Endothelial cell of hepatic sinusoid (primary cell): ENCODE data around the gene ZRSR2.
"Not testable (repeated sequence)": the region's sequence is repeated elsewhere in the genome, so short reads cannot be mapped to it uniquely, and the experiment has no call there.

Experiments
- in situ Hi-C: cut with HindIII; loops from 2 replicates; pipeline ENCODE4 v1.10.0; 2017; ENCODE audit warnings: low sequenced_read_pairs

The ZRSR2 gene

DNA sequence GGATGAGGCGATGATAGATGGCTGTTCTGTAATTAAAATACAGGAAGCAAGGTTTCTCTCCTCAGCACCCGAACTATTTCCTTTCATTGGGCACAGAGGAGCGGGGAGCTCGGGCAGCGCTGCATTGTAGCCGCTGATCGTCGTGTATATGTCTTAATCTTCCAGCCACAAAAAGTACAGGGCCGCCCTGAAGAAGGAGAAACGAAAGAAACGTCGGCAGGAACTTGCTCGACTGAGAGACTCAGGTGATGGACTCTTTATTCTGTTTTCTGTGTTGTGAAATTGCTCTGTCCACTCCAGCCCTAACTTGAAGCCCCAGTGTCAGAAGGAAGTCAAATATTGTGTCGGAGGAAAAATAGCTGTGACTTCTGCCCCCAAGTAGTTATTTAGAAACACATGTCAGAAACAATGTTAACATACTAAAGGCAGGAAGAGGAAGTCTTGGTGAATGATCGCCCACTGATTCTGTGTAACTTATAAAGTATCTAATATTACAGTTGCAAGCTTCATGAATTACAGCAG lies 546 bp downstream of the ZRSR2 start:
- in situ Hi-C loops = no loop called here

DNA sequence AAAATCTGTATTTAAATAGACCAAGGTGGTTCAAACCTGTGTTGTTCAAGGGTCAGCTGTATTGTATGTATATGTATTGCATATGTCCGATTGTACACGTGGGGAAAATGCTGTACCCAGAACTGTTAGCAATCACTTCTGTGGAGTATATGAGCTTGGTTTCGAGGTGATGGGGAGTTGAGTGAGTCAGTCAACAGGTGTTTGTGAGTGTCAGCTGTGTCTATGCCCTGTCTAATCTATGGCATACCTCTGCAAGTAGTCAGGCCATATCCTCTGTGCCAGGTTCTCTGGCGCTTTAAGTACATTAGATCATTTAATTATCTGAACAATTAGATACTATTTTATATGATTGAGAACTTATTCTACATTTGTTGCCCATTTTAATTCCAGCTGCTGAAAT lies 7.4 kb downstream of the ZRSR2 start:
- in situ Hi-C loops = no loop called here

DNA sequence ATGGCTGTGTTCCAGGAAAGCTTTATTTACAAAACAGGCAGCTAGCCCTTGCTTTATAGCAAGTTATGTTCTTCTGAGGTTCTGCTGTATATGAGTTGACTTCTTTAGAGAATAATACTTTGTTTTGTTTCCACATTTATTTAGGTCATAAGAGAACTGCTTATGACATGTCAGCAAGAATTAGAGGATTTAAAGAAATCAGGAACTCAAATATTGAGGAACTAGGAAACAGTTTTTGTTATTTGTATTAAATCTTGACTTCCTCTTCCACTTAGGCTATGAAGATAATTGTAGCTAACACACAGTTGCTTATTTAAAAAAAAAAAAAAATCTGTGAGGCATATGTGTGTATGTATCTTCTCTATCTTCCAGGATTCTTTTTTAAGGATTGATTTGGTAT lies 14.3 kb downstream of the ZRSR2 start:
- in situ Hi-C loops = no loop called here

DNA sequence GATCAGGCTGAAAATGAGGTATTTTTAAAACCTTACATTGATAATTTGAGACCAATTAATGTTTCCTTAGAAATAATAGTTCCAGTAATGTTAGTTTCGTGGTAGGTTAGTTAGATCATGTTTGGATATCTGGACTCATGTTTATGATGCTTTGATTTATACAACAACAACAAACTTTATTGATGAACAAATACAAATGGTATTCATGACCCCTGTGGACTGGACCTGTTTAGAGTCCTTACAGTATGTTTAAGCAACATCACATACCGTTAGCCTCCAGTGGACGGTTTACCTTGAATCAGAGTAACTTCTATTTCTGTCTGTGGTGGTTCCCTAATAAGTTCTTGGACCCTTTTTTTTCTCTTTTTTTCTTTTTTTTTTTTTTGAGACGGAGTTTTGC lies 18.0 kb downstream of the ZRSR2 start:
- in situ Hi-C loops = no loop called here

GRCh38 chrX:15812192-15812938 lies 22.1 kb downstream of the ZRSR2 start:
- in situ Hi-C loops = no loop called here

- in situ Hi-C loops = no loop called here
Measured at GRCh38 chrX:15813416-15813815, 23.1 kb downstream of the ZRSR2 start.

DNA sequence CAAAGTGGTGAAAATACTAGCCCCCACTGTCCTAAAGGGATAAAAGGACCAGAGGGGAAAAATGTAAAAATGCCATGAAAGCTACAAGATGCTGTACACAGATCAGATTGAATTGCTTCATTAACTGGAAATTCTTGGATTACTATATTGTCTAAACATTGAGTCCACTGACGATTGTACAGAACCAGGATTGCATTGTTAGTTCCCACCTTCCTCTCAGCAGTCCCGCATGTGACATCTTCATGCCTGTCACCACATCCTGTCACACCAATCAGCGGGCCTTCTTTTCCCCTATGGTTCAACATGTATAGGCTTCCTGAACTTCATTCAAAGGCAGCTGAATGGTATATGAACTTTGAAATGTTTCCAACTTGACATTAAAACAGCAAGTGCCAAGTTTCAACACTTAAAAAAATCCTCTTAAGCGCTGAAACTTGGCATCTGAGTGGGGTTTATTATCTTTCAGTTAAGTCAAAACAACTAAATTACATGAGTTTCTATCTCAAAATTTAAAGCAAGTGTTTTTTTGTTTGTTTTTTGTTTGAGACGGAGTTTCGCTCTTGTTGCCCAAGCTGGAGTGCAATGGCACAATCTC lies 24.6 kb downstream of the ZRSR2 start:
- in situ Hi-C loops = loop anchor here (5.0 kb wide), 1 partner anchor 68 kb away; no protein-coding TSS in a partner anchor

- in situ Hi-C loops = loop anchor here (5.0 kb wide), 1 partner anchor 69 kb away; no protein-coding TSS in a partner anchor
Measured at GRCh38 chrX:15815779-15816437, 25.6 kb downstream of the ZRSR2 start.

DNA sequence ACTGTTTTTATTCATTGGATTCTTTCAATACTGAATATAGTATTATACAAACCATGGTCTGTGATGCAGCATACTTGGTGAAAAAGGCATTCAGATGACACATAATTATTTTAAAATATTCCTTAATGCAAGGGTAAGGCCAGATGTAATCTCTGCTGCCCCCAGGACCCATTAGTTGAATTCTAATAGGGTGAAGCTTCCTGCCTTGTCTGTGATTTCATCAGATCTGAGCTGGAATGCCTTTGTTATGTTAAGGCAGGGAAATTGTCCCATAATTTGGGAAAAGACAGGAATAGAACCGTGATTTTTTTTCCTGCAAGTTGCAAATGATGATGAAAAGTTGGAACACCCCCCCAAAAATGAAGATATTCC lies 26.1 kb downstream of the ZRSR2 start:
- in situ Hi-C loops = loop anchor here (5.0 kb wide), 1 partner anchor 69 kb away; no protein-coding TSS in a partner anchor

- in situ Hi-C loops = loop anchor here (5.0 kb wide), 1 partner anchor 70 kb away; no protein-coding TSS in a partner anchor
Measured at GRCh38 chrX:15816886-15817285, 26.6 kb downstream of the ZRSR2 start.

- in situ Hi-C loops = no loop called here
Measured at GRCh38 chrX:15820106-15821073, 30.1 kb downstream of the ZRSR2 start.

- in situ Hi-C loops = no loop called here
Measured at GRCh38 chrX:15822922-15823321, 32.6 kb downstream of the ZRSR2 start.

DNA sequence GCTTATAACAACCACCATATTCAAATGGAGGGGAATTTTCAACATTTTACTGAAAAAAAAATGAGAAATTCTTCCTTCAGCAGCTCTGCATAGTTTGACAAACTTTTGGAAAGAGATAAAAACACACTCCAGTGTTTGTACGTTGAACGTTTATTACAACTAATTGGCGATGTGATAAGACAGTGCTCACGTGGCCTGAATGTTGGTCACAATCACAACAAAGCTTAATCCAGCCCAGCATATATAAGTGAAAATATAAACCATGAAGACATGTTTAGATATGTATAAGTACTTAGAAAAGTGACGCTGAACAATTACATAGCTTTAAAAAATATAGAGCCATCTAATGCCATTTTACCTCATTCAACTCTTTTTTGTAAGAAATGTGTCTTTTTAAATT lies 35.7 kb downstream of the ZRSR2 start:
- in situ Hi-C loops = no loop called here

GRCh38 chrX:15829217-15829616 lies 38.9 kb downstream of the ZRSR2 start:
- in situ Hi-C loops = no loop called here

DNA sequence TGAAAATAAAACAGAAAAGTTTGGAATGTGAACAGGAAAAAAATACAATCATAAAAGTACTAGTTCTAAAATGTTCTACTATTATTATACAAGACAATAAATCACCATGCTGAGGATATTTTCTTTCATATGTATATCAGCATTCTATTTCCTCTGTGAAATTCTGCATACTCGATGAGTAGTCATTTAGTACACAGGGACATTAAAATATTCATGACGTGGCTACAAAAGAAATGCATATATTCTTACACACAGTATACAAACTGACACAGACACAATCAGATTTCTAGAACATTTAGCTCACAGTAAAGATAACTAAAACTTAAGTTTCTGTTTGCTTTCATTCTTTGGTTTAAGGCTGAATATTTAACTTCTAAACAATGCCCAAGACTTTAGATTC lies 41.1 kb downstream of the ZRSR2 start:
- in situ Hi-C loops = not testable (repeated sequence)

DNA sequence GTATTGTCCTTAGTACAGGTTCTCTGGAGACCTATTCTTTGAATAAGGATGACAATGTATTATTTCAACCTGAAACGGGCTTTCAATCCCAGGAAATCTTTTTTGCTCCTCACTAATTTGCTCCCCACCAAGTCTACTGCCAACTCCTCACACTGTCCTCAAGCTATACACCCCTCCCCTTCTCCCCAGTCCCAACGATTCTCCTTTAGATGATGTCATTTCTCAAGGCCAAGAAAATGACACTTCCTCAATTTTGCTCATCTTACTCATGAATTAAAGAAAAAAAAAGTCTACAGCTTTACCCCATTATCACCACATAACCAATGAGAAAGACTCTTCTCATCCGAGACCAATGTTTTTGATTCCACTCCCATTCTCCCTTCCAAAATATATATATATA lies 43.8 kb downstream of the ZRSR2 start:
- in situ Hi-C loops = no loop called here

DNA sequence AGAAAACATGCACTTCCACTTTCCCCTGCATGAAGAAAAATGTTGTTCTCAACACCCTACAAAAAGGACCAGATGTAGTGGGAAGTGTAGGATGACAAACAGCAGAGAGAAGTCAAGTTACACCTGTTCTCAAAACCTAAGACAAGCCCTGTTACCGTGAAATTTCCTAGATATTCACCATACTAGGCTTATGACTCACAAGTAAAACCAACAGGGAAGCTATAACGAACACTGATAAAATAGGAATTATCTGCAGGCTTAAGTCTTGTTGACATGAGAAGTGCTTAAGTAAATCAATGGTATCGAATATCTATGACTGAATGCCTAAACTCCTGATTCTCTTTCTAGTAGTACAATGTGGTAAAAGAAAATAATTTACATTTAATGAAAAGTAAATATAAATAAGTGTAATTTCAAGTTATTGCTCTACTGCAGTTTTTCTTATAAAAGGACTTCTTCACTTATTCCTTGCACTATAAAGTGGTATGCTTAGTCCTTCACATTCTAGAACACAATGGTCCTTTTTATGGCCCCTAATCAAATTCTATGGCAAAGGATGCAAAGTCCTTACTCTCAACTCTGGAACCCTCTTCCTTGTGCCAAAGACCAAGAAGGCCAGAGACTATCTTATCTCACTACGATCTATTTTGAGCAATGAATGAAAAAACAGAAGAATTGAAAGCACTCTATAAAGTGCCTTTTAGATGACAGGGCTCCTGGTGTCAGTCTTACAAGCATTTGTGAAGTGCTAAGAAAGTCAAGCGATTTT lies 44.7 kb downstream of the ZRSR2 start:
- in situ Hi-C loops = no loop called here

- in situ Hi-C loops = no loop called here
Measured at GRCh38 chrX:15838017-15838416, 47.7 kb downstream of the ZRSR2 start.

DNA sequence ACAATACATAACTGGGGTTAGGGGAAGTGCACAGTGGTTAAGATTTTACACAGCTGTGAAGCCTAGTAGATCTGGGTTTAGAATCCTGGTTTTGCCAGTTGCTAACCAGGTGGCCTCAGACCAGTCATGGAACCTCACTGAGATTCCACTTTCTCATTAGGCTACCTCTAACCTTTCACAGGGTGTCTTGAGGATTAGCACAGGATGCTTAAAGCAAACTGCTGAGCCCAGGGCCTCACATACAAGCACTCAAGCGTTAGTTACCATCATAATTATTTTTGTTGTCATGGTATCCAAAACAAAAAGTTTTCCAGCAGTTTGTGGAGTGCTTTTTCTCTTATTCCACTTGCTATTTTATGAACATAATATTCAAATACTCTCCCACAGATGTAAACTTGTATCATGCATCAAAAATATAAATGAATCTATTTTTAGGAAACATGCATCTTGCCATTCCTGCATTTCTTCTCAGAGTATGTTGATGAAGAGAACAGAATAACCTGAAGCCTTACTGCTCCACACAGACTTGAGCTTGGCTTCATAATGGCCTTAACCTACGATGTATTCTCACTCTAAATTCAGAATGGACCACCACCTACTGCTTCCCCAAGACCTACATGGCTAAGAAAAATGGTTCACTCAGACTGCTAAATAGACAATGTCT lies 51.7 kb downstream of the ZRSR2 start:
- in situ Hi-C loops = no loop called here
